ENCODE measurements around the gene KCTD19.
A peak's percentile ranks its signal among the peaks of the same experiment; 100 is the strongest.
"Not testable (repeated sequence)": the region's sequence is repeated elsewhere in the genome, so short reads cannot be mapped to it uniquely, and the experiment has no call there.

Gene KCTD19

GRCh38 chr16:67326472-67327309, at the start of gene KCTD19, which contains the start of gene LRRC36:
TSS of gene KCTD19 (minus strand) at chr16:67326741. CDS start at chr16:67326707, 34 bp downstream.
TSS of gene LRRC36 (plus strand) at chr16:67326815. CDS start at chr16:67326863, 48 bp downstream.
- peak within 1 kb of the TSS; percentile 52 for H3K4me3 ChIP-seq (ENCODE audit: low read depth, low read length)
- peak; percentile 51 for TF ChIP-seq CTCF (IDR thresholded peaks at IDR 0.05; ENCODE audit: insufficient read depth, low read length, missing control alignments)
- CTCF ChIA-PET, result interaction anchor here (0.7 to 3.9 kb wide), 10 partner anchors 11 to 154 kb away, joined by 3 to 23 read pairs (median 4); partner anchors contain the start of genes ATP6V0D1 and FHOD1
- POLR2A ChIA-PET, result no interaction called here
- DNase-seq (ENCODE audit: low read depth, low spot score), result no peak

- POLR2A ChIA-PET; DNase-seq (ENCODE audit: low read depth, low spot score); H3K4me3 ChIP-seq (ENCODE audit: low read depth, low read length): not testable (repeated sequence)
- CTCF ChIA-PET, result interaction anchor here (1.1 to 1.4 kb wide), 3 partner anchors 8 to 90 kb away, joined by 3 to 5 read pairs (median 4); no protein-coding TSS in a partner anchor
Observed at GRCh38 chr16:67376012-67376411, 49.5 kb upstream of the KCTD19 start.

GRCh38 chr16:67372664-67373063, 46.1 kb upstream of the KCTD19 start:
- ChIA-PET CTCF (interaction anchor here (0.7 to 2.7 kb wide), 11 partner anchors 8 to 112 kb away, joined by 3 to 8 read pairs (median 5); partner anchors contain the start of gene ZDHHC1), POLR2A (no interaction called here)
- DNase-seq (ENCODE audit: low read depth, low spot score), result no peak
- TF ChIP-seq CTCF (IDR thresholded peaks at IDR 0.05; ENCODE audit: insufficient read depth, low read length, missing control alignments), result no peak
- no peak overlapping the region for H3K4me3 ChIP-seq (ENCODE audit: low read depth, low read length)

GRCh38 chr16:67370661-67371060, 44.1 kb upstream of the KCTD19 start:
- POLR2A ChIA-PET, result no interaction called here
- no peak for TF ChIP-seq CTCF (IDR thresholded peaks at IDR 0.05; ENCODE audit: insufficient read depth, low read length, missing control alignments)
- H3K4me3 ChIP-seq (ENCODE audit: low read depth, low read length), result no peak overlapping the region
- no peak for DNase-seq (ENCODE audit: low read depth, low spot score)
- CTCF ChIA-PET, result no interaction called here

- no peak for DNase-seq (ENCODE audit: low read depth, low spot score)
- no peak overlapping the region for H3K4me3 ChIP-seq (ENCODE audit: low read depth, low read length)
- TF ChIP-seq CTCF (IDR thresholded peaks at IDR 0.05; ENCODE audit: insufficient read depth, low read length, missing control alignments), result no peak
- POLR2A ChIA-PET, result no interaction called here
- CTCF ChIA-PET, result interaction anchor here (1.0 kb wide), 2 partner anchors 8 to 26 kb away, joined by 3 to 4 read pairs; no protein-coding TSS in a partner anchor
Observed at GRCh38 chr16:67364600-67365235, 38.2 kb upstream of the KCTD19 start.

GRCh38 chr16:67361038-67361437, 34.5 kb upstream of the KCTD19 start:
- no peak for DNase-seq (ENCODE audit: low read depth, low spot score)
- H3K4me3 ChIP-seq (ENCODE audit: low read depth, low read length), result no peak overlapping the region
- ChIA-PET CTCF (interaction anchor here (1.9 kb wide), 1 partner anchor 9 kb away, joined by 5 read pairs; no protein-coding TSS in a partner anchor), POLR2A (no interaction called here)
- no peak for TF ChIP-seq CTCF (IDR thresholded peaks at IDR 0.05; ENCODE audit: insufficient read depth, low read length, missing control alignments)

GRCh38 chr16:67359540-67360269, 33.2 kb upstream of the KCTD19 start:
- POLR2A ChIA-PET; H3K4me3 ChIP-seq (ENCODE audit: low read depth, low read length): not testable (repeated sequence)
- CTCF ChIA-PET, result interaction anchor here (1.6 to 3.9 kb wide), 2 partner anchors 13 to 28 kb away, joined by 4 to 16 read pairs; no protein-coding TSS in a partner anchor

More at GRCh38 chr16:67359540-67360269, 33.2 kb upstream of the KCTD19 start:
- not testable (repeated sequence) for DNase-seq (ENCODE audit: low read depth, low spot score)
